NT2/D1 (cell line): ENCODE measurements around the gene C15orf61.

Experiments used
- SUZ12 ChIP-seq: IDR thresholded peaks from 2 replicates; pipeline ENCODE4 v1.6.1; 2011; ENCODE audit not compliant: insufficient read length, insufficient read depth; ENCODE audit errors: extremely low read depth
- YY1 ChIP-seq: IDR thresholded peaks from 2 replicates; pipeline ENCODE4 v1.6.1; 2011; ENCODE audit not compliant: insufficient read length, insufficient read depth
- ZNF274 ChIP-seq: IDR thresholded peaks from 2 replicates; pipeline ENCODE4 v1.6.1; 2011; ENCODE audit warnings: mild to moderate bottlenecking, low read depth, low read length

DNA sequence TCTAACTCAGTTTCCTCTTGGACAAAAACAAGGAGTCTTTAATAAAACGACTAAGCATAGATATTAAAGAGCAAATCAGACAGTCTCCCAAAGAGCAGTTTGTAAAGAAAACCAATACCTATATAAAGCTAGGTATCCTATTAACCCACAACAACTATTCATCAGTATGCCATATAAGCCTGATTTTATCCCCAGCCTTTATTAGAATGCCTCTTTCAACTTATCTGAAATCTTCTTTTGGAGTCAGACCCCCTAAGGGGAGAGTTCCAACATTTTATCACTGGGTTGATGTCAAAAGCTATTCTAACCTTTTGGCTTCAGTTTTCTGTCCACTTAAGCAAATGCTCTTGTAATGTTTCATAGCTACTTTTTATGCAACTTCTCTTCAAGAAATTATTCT is 39.4 kb downstream of the C15orf61 start:
- TF ChIP-seq ZNF274: no peak
- no peak for TF ChIP-seq YY1
- TF ChIP-seq SUZ12: no peak
